ENCODE data around the gene DAB2IP.

DNA sequence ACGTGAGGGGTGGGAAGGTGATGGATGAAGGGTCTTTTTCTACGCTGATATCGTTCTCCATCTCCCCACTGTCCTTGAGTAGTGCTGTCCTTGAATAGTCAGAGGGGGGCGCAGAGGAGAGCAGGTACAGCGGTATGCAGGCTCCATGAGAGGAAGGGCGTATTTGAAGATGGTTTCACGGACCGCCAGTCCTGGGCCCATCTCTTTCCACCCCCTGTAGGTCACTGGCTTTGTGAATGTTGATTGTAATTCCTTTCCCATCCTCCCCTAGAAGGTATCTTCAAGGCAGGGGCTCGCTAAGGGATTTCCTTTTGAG is 40.8 kb upstream of the DAB2IP start:
- TF ChIP-seq, protein P1, sequence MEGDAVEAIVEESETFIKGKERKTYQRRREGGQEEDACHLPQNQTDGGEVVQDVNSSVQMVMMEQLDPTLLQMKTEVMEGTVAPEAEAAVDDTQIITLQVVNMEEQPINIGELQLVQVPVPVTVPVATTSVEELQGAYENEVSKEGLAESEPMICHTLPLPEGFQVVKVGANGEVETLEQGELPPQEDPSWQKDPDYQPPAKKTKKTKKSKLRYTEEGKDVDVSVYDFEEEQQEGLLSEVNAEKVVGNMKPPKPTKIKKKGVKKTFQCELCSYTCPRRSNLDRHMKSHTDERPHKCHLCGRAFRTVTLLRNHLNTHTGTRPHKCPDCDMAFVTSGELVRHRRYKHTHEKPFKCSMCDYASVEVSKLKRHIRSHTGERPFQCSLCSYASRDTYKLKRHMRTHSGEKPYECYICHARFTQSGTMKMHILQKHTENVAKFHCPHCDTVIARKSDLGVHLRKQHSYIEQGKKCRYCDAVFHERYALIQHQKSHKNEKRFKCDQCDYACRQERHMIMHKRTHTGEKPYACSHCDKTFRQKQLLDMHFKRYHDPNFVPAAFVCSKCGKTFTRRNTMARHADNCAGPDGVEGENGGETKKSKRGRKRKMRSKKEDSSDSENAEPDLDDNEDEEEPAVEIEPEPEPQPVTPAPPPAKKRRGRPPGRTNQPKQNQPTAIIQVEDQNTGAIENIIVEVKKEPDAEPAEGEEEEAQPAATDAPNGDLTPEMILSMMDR (optimal IDR thresholded peaks at IDR 0.05 in 1 of 3, IDR thresholded peaks at IDR 0.05 in 1 of 3, conservative IDR thresholded peaks at IDR 0.05 in 1 of 3; ENCODE audit: extremely low read depth in 1 of 3, insufficient read depth in 2 of 3, low read length in 3 of 3) = no peak
- no peak for TF ChIP-seq EZH2 (IDR thresholded peaks at IDR 0.05; ENCODE audit: low read length)
